ENCODE data around the gene KIF12. TPM values are rescaled to one million over a fixed set of nuclear protein-coding genes. Genes with fewer than 3 reads are reported as not detected.

The KIF12 gene
- total RNA-seq, 1 donor from 2014 or later = 6.2 TPM

DNA sequence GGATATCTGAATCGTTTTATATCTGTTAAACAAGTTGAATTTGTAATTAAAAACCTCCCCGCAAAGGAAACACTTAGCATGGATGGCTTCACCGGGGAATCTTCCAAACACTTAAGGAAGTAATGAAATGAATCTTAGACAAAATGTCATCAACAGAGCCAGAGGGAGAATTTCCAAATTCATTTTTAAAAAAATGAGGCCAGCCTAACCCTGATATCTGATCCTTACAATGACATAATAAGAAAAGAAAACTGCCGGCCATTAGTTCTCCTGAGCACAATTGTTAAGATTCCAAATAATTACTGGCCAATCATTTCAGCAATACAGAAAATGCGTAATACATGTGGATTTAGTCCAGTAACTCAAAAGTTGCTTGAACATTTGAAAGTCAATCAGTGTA is 6.1 kb upstream of the KIF12 start:
- no peak for ATAC-seq
- intact Hi-C loops (cut with DNase I) = no loop called here
- TF ChIP-seq, protein P1, sequence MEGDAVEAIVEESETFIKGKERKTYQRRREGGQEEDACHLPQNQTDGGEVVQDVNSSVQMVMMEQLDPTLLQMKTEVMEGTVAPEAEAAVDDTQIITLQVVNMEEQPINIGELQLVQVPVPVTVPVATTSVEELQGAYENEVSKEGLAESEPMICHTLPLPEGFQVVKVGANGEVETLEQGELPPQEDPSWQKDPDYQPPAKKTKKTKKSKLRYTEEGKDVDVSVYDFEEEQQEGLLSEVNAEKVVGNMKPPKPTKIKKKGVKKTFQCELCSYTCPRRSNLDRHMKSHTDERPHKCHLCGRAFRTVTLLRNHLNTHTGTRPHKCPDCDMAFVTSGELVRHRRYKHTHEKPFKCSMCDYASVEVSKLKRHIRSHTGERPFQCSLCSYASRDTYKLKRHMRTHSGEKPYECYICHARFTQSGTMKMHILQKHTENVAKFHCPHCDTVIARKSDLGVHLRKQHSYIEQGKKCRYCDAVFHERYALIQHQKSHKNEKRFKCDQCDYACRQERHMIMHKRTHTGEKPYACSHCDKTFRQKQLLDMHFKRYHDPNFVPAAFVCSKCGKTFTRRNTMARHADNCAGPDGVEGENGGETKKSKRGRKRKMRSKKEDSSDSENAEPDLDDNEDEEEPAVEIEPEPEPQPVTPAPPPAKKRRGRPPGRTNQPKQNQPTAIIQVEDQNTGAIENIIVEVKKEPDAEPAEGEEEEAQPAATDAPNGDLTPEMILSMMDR (IDR thresholded peaks at IDR 0.05) = no peak
- no peaks in the 10 kb centered on the region for H3K9me3 ChIP-seq
- no peak overlapping the region for H3K27ac ChIP-seq
- H3K4me1 ChIP-seq = no peaks in the 10 kb centered on the region
- H3K27me3 ChIP-seq = peaks cover 4% of the 10 kb centered on the region
- no peak overlapping the region for H3K4me3 ChIP-seq
- no peak for DNase-seq
- no peaks in the 10 kb centered on the region for H3K36me3 ChIP-seq

DNA sequence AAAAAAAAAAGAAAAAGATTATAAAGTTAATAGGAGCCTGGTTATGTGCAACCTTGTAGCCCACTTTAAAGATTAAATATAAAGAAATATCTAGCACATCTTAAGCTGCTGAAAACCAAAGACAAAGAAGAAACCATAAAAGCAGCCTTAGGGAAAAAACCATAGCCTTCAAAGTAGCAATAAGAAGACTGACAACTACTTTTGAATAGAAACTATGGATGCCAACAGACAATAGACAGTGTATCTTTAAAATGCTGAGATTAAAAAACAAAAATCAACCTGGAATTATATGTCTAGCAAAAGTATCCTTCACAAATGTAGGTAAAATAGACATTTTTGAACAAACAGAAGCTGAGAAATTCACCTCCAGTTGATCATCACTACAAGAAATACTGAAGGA is 3.4 kb upstream of the KIF12 start:
- Histone ChIP-seq H3K9me3 (no peaks in the 10 kb centered on the region), H3K4me1 (peaks cover 6% of the 10 kb centered on the region), H3K36me3 (no peaks in the 10 kb centered on the region), H3K27me3 (peaks cover 9% of the 10 kb centered on the region), H3K4me3 (no peak overlapping the region), H3K27ac (no peak overlapping the region)
- intact Hi-C loops (cut with DNase I) = no loop called here
- ATAC-seq (no peak), DNase-seq (no peak)
- TF ChIP-seq, protein P1 (IDR thresholded peaks at IDR 0.05) = no peak

DNA sequence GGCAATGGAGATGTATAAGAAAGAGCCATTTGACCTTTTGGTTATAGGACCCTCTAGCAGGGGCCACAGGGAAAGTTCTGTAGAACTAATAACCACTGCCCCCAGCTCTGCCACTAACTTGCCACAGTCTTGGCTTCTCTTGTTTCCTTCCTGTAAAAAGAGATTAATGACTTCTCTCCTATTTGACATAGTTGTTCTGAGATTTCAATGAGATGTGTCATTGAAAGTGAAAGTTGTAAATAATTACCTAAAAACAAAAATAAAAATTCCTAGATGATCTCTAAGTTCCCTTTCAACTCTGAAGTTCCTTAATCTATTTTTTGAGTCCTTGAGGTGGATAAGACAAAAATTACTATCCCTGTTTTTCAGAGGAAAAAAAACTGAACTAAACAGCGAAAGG is 1.4 kb upstream of the KIF12 start:
- TF ChIP-seq, protein P1 (IDR thresholded peaks at IDR 0.05) = no peak
- intact Hi-C loops (cut with DNase I) = no loop called here
- H3K4me3 ChIP-seq = no peak overlapping the region
- ATAC-seq = no peak
- H3K27me3 ChIP-seq = peaks cover 19% of the 10 kb centered on the region
- DNase-seq = peak; percentile 1
- peaks cover 6% of the 10 kb centered on the region for H3K4me1 ChIP-seq
- H3K36me3 ChIP-seq = no peaks in the 10 kb centered on the region
- no peak overlapping the region for H3K27ac ChIP-seq
- no peaks in the 10 kb centered on the region for H3K9me3 ChIP-seq

DNA sequence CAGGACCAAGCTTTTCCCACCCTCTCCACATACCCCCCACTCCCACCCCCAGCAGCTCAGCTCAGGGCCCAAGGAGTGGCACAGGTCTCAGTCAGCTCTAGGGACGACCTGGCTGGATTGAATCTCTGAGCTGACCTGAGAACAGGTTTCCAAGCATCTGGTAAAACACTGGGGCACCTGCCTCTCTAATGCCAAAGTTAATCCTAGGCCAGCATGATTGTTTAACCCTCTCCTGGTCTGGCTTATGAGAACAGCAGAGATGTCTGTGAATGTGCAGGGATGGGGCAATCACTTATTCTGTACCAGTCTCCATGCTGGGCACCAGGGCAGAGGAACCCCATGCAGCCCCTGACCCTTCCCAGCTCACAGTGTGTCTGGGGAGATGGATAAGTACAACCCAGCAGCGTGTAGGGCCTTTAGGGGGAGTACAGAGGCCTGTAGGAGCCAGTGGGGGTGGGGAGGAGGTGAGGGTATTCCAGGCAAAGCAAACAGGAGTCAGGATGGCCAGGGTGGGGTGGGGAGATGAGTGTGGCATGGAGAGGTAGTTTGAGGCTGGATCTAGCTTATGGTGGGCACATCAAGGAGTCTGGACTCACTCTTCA is 678 bp upstream of the KIF12 start:
- no peak overlapping the region for H3K27ac ChIP-seq
- ATAC-seq (no peak), DNase-seq (peak; percentile 38)
- no peaks in the 10 kb centered on the region for H3K36me3 ChIP-seq
- TF ChIP-seq, protein P1 (IDR thresholded peaks at IDR 0.05) = no peak
- peaks cover 19% of the 10 kb centered on the region for H3K27me3 ChIP-seq
- no peaks in the 10 kb centered on the region for H3K9me3 ChIP-seq
- no peak overlapping the region for H3K4me3 ChIP-seq
- peaks cover 6% of the 10 kb centered on the region for H3K4me1 ChIP-seq
- intact Hi-C loops (cut with DNase I) = no loop called here

DNA sequence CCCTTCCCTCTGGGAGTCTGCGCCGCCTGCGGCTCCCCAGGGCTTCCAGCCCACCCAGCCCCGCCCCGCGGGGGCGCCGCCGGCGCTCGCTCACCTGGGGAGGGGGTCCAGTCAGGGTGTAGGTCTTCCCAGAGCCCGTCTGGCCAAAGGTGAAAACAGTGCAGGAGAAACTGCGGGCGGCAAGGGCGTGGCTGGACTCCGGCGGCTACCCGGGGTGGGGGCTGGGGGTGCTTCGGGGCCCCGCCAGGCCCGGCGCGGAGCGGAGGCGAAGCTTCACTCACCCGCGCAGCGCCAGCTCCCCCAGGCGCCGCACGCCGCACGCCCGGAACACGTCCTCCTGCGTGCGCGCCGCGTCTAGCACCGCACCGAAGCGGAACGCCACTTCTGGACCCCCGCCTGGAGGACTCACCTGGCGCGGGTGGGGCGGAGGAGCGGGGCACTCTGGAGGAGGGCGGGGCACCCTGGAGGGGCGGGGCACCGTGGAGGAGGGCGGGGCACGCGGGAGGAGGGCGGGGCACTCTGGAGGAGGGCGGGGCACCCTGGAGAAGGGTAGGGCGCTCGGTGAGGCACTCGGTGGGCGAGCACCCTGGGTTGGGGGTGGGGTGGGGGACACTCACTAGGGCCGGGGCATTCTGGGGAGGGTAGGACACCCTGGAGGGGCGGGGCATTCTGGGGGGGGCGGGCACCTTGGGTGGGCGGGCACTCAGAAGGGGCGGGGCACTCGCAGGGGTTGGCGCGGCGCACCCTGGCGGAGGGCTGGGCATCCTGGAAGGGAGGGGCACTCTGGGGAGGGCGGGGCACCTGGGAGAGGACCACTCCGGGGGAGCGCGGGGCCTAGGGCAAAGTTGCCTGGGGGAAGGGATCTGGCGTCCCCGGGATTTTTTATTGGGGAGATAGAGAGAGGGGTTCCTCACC is 814 bp downstream of the KIF12 start:
- Histone ChIP-seq H3K27me3 (peaks cover 19% of the 10 kb centered on the region), H3K36me3 (no peaks in the 10 kb centered on the region), H3K4me1 (peaks cover 6% of the 10 kb centered on the region), H3K27ac (no peak overlapping the region), H3K9me3 (no peaks in the 10 kb centered on the region), H3K4me3 (peak overlapping the region; percentile 48)
- TF ChIP-seq, protein P1 (IDR thresholded peaks at IDR 0.05) = no peak
- ATAC-seq (peak; percentile 92), DNase-seq (peak; percentile 87)
- intact Hi-C loops (cut with DNase I) = no loop called here

Data from upper lobe of right lung (tissue), 1 donor.